PC-9 (cell line): ENCODE results near the gene MCC.

Source experiments
- EZH2 ChIP-seq: fragments of 200-600 bp; sonication (generic); IDR thresholded peaks from 2 replicates; pipeline ENCODE4 v1.8.0; 2017; ENCODE audit warnings: antibody characterized with exemption, low read depth
- TF ChIP-seq, protein P1 (sequence below): fragments of 200-600 bp; sonication (generic); conservative IDR thresholded peaks from 2 replicates; pipeline ENCODE4 v1.6.1; 2017; ENCODE audit warnings: mixed run types, antibody characterized with exemption, mild to moderate bottlenecking, moderate library complexity

DNA sequence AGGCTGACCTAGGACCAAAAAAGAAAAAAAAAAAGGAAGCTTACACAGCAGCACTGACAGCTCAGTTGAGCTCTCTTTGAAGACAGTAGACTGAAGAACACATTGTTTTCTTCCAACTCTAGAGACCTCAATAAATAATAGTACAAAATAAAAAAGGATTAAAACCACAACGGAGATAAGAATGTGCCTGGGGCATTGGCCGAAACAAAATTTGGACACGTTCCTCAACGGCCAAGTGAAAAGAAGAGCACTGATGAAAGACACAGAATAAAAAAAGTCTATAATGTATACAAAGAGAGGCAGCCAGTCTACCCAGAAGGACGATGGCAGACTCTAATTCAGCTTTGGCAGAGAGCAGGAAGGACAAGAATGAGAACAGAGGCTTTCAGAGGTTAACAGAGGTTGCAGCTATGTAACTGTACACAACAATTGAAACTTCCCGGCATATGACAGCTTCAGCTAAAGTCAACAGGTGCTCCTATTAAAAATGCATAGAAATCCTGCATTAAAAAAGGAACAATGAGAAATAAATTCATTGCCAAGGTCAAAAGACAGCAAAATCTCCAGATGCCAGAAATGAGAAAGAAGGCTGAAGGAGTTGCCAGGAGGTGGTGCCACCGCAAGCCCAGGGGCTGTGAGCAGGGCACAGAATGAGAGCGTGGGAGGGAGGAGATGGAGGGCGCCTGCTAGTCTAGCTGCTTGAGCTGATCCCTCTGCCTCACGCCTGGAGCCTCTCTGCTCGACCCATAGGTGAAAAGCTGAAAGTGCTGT is 397.7 kb downstream of the MCC start:
- TF ChIP-seq, protein P1, sequence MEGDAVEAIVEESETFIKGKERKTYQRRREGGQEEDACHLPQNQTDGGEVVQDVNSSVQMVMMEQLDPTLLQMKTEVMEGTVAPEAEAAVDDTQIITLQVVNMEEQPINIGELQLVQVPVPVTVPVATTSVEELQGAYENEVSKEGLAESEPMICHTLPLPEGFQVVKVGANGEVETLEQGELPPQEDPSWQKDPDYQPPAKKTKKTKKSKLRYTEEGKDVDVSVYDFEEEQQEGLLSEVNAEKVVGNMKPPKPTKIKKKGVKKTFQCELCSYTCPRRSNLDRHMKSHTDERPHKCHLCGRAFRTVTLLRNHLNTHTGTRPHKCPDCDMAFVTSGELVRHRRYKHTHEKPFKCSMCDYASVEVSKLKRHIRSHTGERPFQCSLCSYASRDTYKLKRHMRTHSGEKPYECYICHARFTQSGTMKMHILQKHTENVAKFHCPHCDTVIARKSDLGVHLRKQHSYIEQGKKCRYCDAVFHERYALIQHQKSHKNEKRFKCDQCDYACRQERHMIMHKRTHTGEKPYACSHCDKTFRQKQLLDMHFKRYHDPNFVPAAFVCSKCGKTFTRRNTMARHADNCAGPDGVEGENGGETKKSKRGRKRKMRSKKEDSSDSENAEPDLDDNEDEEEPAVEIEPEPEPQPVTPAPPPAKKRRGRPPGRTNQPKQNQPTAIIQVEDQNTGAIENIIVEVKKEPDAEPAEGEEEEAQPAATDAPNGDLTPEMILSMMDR, result no peak
- TF ChIP-seq EZH2, result no peak
